ENCODE results near the gene HYAL3.
"Not testable (repeated sequence)": the region's sequence is repeated elsewhere in the genome, so short reads cannot be mapped to it uniquely, and the experiment has no call there.

Gene HYAL3

GRCh38 chr3:50312041-50312440, 12.8 kb upstream of the HYAL3 start:
- DNase-seq: not testable (repeated sequence)

- no peak for DNase-seq
Measured at GRCh38 chr3:50304601-50305000, 5.4 kb upstream of the HYAL3 start.

- DNase-seq: no peak
Measured at GRCh38 chr3:50303013-50303815, 4.0 kb upstream of the HYAL3 start, which contains the start of gene HYAL1. Gene HYAL1, minus strand, starts transcription at chr3:50303574. Its CDS starts 618 bp downstream, at chr3:50302956.

GRCh38 chr3:50302095-50303012, 3.1 kb upstream of the HYAL3 start:
- no peak for DNase-seq

GRCh38 chr3:50300681-50301254, 1.6 kb upstream of the HYAL3 start:
- DNase-seq: no peak

- DNase-seq: no peak
Measured at GRCh38 chr3:50299929-50300680, 900 bp upstream of the HYAL3 start.

- DNase-seq: no peak
Measured at GRCh38 chr3:50299638-50299928, 378 bp upstream of the HYAL3 start.

- no peak for DNase-seq
Measured at GRCh38 chr3:50297896-50298725, 1.1 kb downstream of the HYAL3 start.

GRCh38 chr3:50297384-50297775, 1.8 kb downstream of the HYAL3 start:
- DNase-seq: no peak

- no peak for DNase-seq
Measured at GRCh38 chr3:50296721-50297383, 2.4 kb downstream of the HYAL3 start.

GRCh38 chr3:50295553-50296431, 3.4 kb downstream of the HYAL3 start:
- DNase-seq: no peak

GRCh38 chr3:50294492-50295403, 4.5 kb downstream of the HYAL3 start:
- no peak for DNase-seq

- DNase-seq: no peak
Measured at GRCh38 chr3:50294089-50294488, 5.1 kb downstream of the HYAL3 start.

- no peak for DNase-seq
Measured at GRCh38 chr3:50293079-50293801, 6.0 kb downstream of the HYAL3 start.

GRCh38 chr3:50292159-50293078, 6.8 kb downstream of the HYAL3 start, which contains the start of gene IFRD2:
Gene IFRD2, minus strand, starts transcription at chr3:50292429. Its CDS starts 155 bp downstream, at chr3:50292274.
- peak; percentile 96 for DNase-seq

- no peak for DNase-seq
Measured at GRCh38 chr3:50290161-50290641, 9.0 kb downstream of the HYAL3 start.

- DNase-seq: no peak
Measured at GRCh38 chr3:50289130-50289529, 10.1 kb downstream of the HYAL3 start.

Data from activated naive CD4-positive, alpha-beta T cell treated with anti-CD3 and anti-CD28 coated beads, Interleukin-2, amount 50 U/mL, for 16 hours (primary cell).